GM12878 (cell line): ENCODE results near the gene DPH1. TPM values are rescaled to one million over a fixed set of nuclear protein-coding genes. Genes with fewer than 3 reads are reported as not detected.

Source experiments
- ATAC-seq: fragments of 200-7000 bp; cut with Tn5 transposase; 3 replicates; pipeline ENCODE4 v1.9.1; 2020; ENCODE audit warnings: mild to moderate bottlenecking, moderate library complexity
- BruUV-seq: library from RNA; stranded (reverse); fragments of 400-500 nt; replicated peaks from 2 replicates; lab custom pipeline; 2021; lab: Mats Ljungman, UMichigan
- CTCF ChIA-PET: fragments of 300-600 bp; sonication (Branson Sonifier 250); formaldehyde crosslinking; extraction: SDS; loops from one replicate; lab custom pipeline; 2021; ENCODE audit warnings: inconsistent platforms; lab: Yijun Ruan, JAX
- POLR2A ChIA-PET: fragments of 350-600 bp; formaldehyde crosslinking; extraction: SDS; loops from one replicate; lab custom pipeline; 2021; ENCODE audit warnings: inconsistent platforms; lab: Charles Lee
- RAD21 ChIA-PET: fragments of 300-600 bp; sonication (Branson Sonifier 250); formaldehyde crosslinking; loops from one replicate; lab custom pipeline; 2023; ENCODE audit warnings: antibody characterized with exemption; ENCODE audit not compliant: unreplicated experiment; lab: Charles Lee
- SMC1A ChIA-PET: fragments of 300-600 bp; sonication (Branson Sonifier 250); formaldehyde crosslinking; loops from one replicate; lab custom pipeline; 2023; ENCODE audit not compliant: unreplicated experiment, uncharacterized antibody; lab: Charles Lee
- DNase-seq: peaks from one replicate; pipeline ENCODE4 v3.0.0-alpha.2; 2011; ENCODE audit warnings: low read depth, low spot score
- FAIRE-seq: peaks from 3 replicates; lab custom pipeline; 2011; peaks lifted over from hg19 to GRCh38; lab: Jason Lieb, UNC
- H2AFZ ChIP-seq: 2 replicates; pipeline ENCODE4 v1.6.0; 2011; ENCODE audit warnings: low read depth, low read length, control low read depth; ENCODE audit not compliant: control insufficient read depth
- H3K27ac ChIP-seq: 2 replicates; pipeline ENCODE4 v1.5.1; 2011; ENCODE audit warnings: control low read depth; ENCODE audit not compliant: control insufficient read depth, insufficient read depth
- H3K27me3 ChIP-seq, 2 experiments: replicated peaks in 1 of 2; 2 replicates each; pipeline versions ENCODE4 v1.6.0 to v1.6.1; 2011; ENCODE audit warnings: low read length in 1 of 2; ENCODE audit not compliant: control insufficient read depth in 2 of 2, insufficient read depth in 2 of 2
- H3K36me3 ChIP-seq, 2 experiments: 2 replicates each; pipeline ENCODE4 v1.5.1; 2011; ENCODE audit warnings: low read length in 1 of 2; ENCODE audit not compliant: control insufficient read depth in 2 of 2, insufficient read depth in 2 of 2
- H3K4me1 ChIP-seq: 2 replicates; pipeline ENCODE4 v1.6.1; 2011; ENCODE audit warnings: mild to moderate bottlenecking, low read length, moderate library complexity, mixed read lengths; ENCODE audit not compliant: control insufficient read depth, insufficient read depth
- H3K4me2 ChIP-seq: 2 replicates; pipeline ENCODE4 v1.6.0; 2011; ENCODE audit warnings: control low read depth; ENCODE audit not compliant: control insufficient read depth, insufficient read depth
- H3K4me3 ChIP-seq: fragments of 200-600 bp; sonication (generic); 2 replicates; pipeline ENCODE4 v1.5.1; 2016
- H3K79me2 ChIP-seq: 2 replicates; pipeline ENCODE4 v1.6.0; 2011; ENCODE audit warnings: low read length; ENCODE audit not compliant: control insufficient read depth, insufficient read depth
- H3K9ac ChIP-seq: 2 replicates; pipeline ENCODE4 v1.8.0; 2011; ENCODE audit warnings: low read length, control low read depth, mixed read lengths; ENCODE audit not compliant: control insufficient read depth, insufficient read depth
- H3K9me3 ChIP-seq: replicated peaks from 3 replicates; pipeline ENCODE4 v1.5.1; 2011; ENCODE audit warnings: mild to moderate bottlenecking, low read length; ENCODE audit not compliant: control insufficient read depth, insufficient read depth
- H4K20me1 ChIP-seq: 2 replicates; pipeline ENCODE4 v1.6.0; 2011; ENCODE audit not compliant: control insufficient read depth, insufficient read depth
- ATF3 ChIP-seq: IDR thresholded peaks from 2 replicates; pipeline ENCODE4 v1.6.1; 2011; ENCODE audit warnings: low read depth, mild to moderate bottlenecking, low read length, moderate library complexity, borderline replicate concordance; ENCODE audit errors: extremely low read depth
- E2F8 ChIP-seq: fragments of 450-650 bp; IDR thresholded peaks from 2 replicates; pipeline ENCODE4 v1.6.1; 2018; ENCODE audit warnings: mild to moderate bottlenecking, low read depth, moderate library complexity; ENCODE audit not compliant: partially characterized antibody
- ELK1 ChIP-seq: IDR thresholded peaks from 2 replicates; pipeline ENCODE4 v1.6.1; 2012; ENCODE audit warnings: low read depth, low read length, improper control_type of control experiment
- ESRRA ChIP-seq: IDR thresholded peaks from 2 replicates; pipeline ENCODE4 v1.6.1; 2012; ENCODE audit warnings: mild to moderate bottlenecking, low read length, improper control_type of control experiment
- GATAD2B ChIP-seq: fragments of 450-650 bp; conservative IDR thresholded peaks from 2 replicates; pipeline ENCODE4 v1.6.1; 2017; ENCODE audit warnings: low read depth, mild to moderate bottlenecking, moderate library complexity
- JUNB ChIP-seq: IDR thresholded peaks from 2 replicates; pipeline ENCODE4 v1.6.1; 2016; ENCODE audit warnings: antibody characterized with exemption, mild to moderate bottlenecking
- LARP7 ChIP-seq: fragments of 450-650 bp; IDR thresholded peaks from 2 replicates; pipeline ENCODE4 v1.6.1; 2017; ENCODE audit warnings: mild to moderate bottlenecking
- NRF1 ChIP-seq: conservative IDR thresholded peaks from 2 replicates; pipeline ENCODE4 v1.6.1; 2011; ENCODE audit warnings: mild to moderate bottlenecking, low read depth, low read length, improper control_type of control experiment
- PAX5 ChIP-seq: IDR thresholded peaks from 2 replicates; pipeline ENCODE4 v1.6.1; 2011; ENCODE audit warnings: low read depth, low read length, borderline replicate concordance
- SP1 ChIP-seq: IDR thresholded peaks from one replicate; pipeline ENCODE4 v1.6.1; 2011; ENCODE audit warnings: low read depth, low read length
- TARDBP ChIP-seq: IDR thresholded peaks from 2 replicates; pipeline ENCODE4 v1.6.1; 2016; ENCODE audit warnings: borderline replicate concordance
- TBL1XR1 ChIP-seq: IDR thresholded peaks from 2 replicates; pipeline ENCODE4 v1.6.1; 2012; ENCODE audit warnings: low read depth, low read length, improper control_type of control experiment
- ZNF687 ChIP-seq: fragments of 450-650 bp; IDR thresholded peaks from 2 replicates; pipeline ENCODE4 v1.6.1; 2017; ENCODE audit warnings: mild to moderate bottlenecking, moderate library complexity
- WGBS: methylation state at CpG from one replicate; pipeline ENCODE4 v1.1.6; 2016; ENCODE audit warnings: low lambda C conversion rate; ENCODE audit not compliant: insufficient replicate concordance, insufficient coverage; ENCODE audit errors: missing lambda C conversion rate; 5-methylcytosine and 5-hydroxymethylcytosine counted together
- in situ Hi-C: fragments of 300-500 bp; cut with MboI; formaldehyde crosslinking; loops from 9 replicates; pipeline ENCODE4 v1.14.3; 2018; ENCODE audit warnings: mixed read lengths
- intact Hi-C: fragments of 100-400 bp; cut with micrococcal nuclease; formaldehyde crosslinking; loops from one replicate; pipeline ENCODE4 v1.14.2; 2022; ENCODE audit not compliant: unreplicated experiment
- polyA plus RNA-seq, 11 experiments: library from polyadenylated mRNA; depleted of rRNA in 4 of 11; unstranded in 6 of 11; stranded (reverse) in 5 of 11; fragments of >200 nt; fragmentation: Nextera tagmentation in 4 of 11; fragmentation: Illumina TruSeq in 1 of 11; extraction: Ambion mirVana in 4 of 11; extraction: Trizol in 1 of 11; gene quantifications; 1 replicate in 1 of 11; 2 replicates in 10 of 11; pipeline versions ENCODE4 v1.2.1 to v1.2.3, GENCODE V29; 2011 to 2016; ENCODE audit warnings: inconsistent platforms in 2 of 11, missing spikeins in 2 of 11, low read depth in 1 of 11
- total RNA-seq, 4 experiments: library from RNA; depleted of rRNA in 3 of 4; stranded (reverse); fragments of >200 nt in 3 of 4; fragmentation: Illumina TruSeq in 1 of 4; extraction: Trizol in 1 of 4; gene quantifications; 2 replicates each; pipeline versions ENCODE4 v1.2.1 to v1.2.3, GENCODE V29; 2013 to 2021

Gene DPH1
- total and polyA plus RNA-seq, 10 of the 15 experiments (the other 5 are each of a cell fraction or from before 2014, with no cell fraction given) = 0.29 to 33.6 (median 20.2) TPM

GRCh38 chr17:2002767-2003329, 27.1 kb upstream of the DPH1 start:
- ChIA-PET POLR2A (no interaction called here), SMC1A (interaction anchor here (1.0 kb wide), 1 partner anchor 9 kb away, joined by 3 read pairs; no protein-coding TSS in a partner anchor), RAD21 (interaction anchor here (0.7 kb wide), 1 partner anchor 413 kb away, joined by 3 read pairs; no protein-coding TSS in a partner anchor), CTCF (no interaction called here)
- H3K27me3 ChIP-seq = peaks cover 0 to 1% of the 10 kb centered on the region in 2 experiments; a peak in 1 of 4 replicates
- FAIRE-seq (no peak), ATAC-seq (no peak), DNase-seq (no peak)
- H3K4me1 ChIP-seq = no peaks in the 10 kb centered on the region
- H4K20me1 ChIP-seq = no peaks in the 10 kb centered on the region
- H2AFZ ChIP-seq = no peak overlapping the region
- H3K9ac ChIP-seq = no peak overlapping the region
- intact Hi-C loops = no loop called here
- no peak overlapping the region for H3K27ac ChIP-seq
- H3K79me2 ChIP-seq = no peaks in the 10 kb centered on the region
- no peak overlapping the region for H3K4me3 ChIP-seq
- in situ Hi-C loops = loop anchor here (25.0 kb wide), 1 partner anchor 91 kb away; no protein-coding TSS in a partner anchor
- H3K36me3 ChIP-seq = no peaks in the 10 kb centered on the region
- no peak overlapping the region for H3K4me2 ChIP-seq
- no peaks in the 10 kb centered on the region for H3K9me3 ChIP-seq
- BruUV-seq = no TSS peak
- 48% methylated on average over 16 of the region's 16 CpGs for WGBS
- TF ChIP-seq ATF3 (no peak), NRF1 (no peak), PAX5 (no peak), TBL1XR1 (no peak), LARP7 (no peak), E2F8 (no peak), JUNB (no peak), ELK1 (no peak), ESRRA (no peak), ZNF687 (no peak), SP1 (no peak), TARDBP (no peak), GATAD2B (no peak)
